Tibial artery (tissue), 4 donors: ENCODE measurements around the gene S100PBP.
"Not testable (repeated sequence)": the region's sequence is repeated elsewhere in the genome, so short reads cannot be mapped to it uniquely, and the experiment has no call there.

Experiments
- DNase-seq, 2 donors: peaks; one replicate each; pipeline ENCODE4 v3.0.0-alpha.2; 2019
- H3K27ac ChIP-seq, 2 donors: fragments of 200-600 bp; sonication (generic) in 1 of 2; 1 replicate in 1 of 2; 2 replicates in 1 of 2; pipeline ENCODE4 v1.5.1; 2018 to 2019; ENCODE audit warnings: mild to moderate bottlenecking in 1 of 2
- H3K27me3 ChIP-seq, 2 donors: fragments of 200-600 bp; sonication (generic) in 1 of 2; one replicate each; pipeline versions ENCODE4 v1.5.1 to v1.6.0; 2016 to 2019
- H3K36me3 ChIP-seq, 3 donors: fragments of 200-600 bp; sonication (generic) in 2 of 3; one replicate each; pipeline ENCODE4 v1.5.1; 2016 to 2019; ENCODE audit warnings: mild to moderate bottlenecking in 2 of 3
- H3K4me1 ChIP-seq, 4 donors: fragments of 200-600 bp; sonication (generic) in 2 of 4; 1 replicate in 3 of 4; 2 replicates in 1 of 4; pipeline ENCODE4 v1.5.1; 2016 to 2019
- H3K4me3 ChIP-seq, 2 donors: fragments of 200-600 bp; sonication (generic) in 1 of 2; 1 replicate in 1 of 2; 2 replicates in 1 of 2; pipeline ENCODE4 v1.5.1; 2018 to 2019; ENCODE audit warnings: mild to moderate bottlenecking in 2 of 2
- H3K9me3 ChIP-seq, 3 donors: fragments of 200-600 bp; sonication (generic) in 1 of 3; one replicate each; pipeline ENCODE4 v1.5.1; 2016 to 2019
- intact Hi-C: fragments of 100-400 bp; cut with DNase I; formaldehyde crosslinking; loops from one replicate; pipeline ENCODE4 v1.15.0; 2023; ENCODE audit warnings: low total_unique reads
- TF ChIP-seq, protein P1 (sequence below), 2 experiments: fragments of 200-600 bp in 1 of 2; fragments of 450-650 bp in 1 of 2; IDR thresholded peaks; one replicate each; pipeline ENCODE4 v1.5.1; 2017 to 2019; ENCODE audit warnings: antibody characterized with exemption in 2 of 2, mild to moderate bottlenecking in 1 of 2, moderate library complexity in 1 of 2

S100PBP gene

DNA sequence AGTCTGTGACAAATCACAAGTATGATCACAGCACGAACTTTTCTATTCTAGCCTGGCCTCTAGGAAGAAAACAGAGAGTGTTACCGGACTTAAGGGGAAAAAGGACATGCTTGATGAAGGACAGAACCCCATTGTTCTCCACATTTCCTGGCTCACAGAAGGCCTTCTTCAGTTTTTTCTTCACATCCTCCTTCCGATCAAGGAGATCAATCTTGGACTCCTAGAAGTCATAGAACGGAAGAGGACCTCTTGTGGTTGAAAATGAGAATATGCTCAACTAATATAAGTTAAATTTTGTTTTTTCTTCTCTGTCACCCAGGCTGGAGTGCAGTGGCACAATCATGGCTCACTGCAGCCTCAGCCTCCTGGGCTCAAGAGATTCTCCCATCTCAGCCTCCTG, 30.6 kb upstream of the S100PBP start:
- TF ChIP-seq, protein P1, sequence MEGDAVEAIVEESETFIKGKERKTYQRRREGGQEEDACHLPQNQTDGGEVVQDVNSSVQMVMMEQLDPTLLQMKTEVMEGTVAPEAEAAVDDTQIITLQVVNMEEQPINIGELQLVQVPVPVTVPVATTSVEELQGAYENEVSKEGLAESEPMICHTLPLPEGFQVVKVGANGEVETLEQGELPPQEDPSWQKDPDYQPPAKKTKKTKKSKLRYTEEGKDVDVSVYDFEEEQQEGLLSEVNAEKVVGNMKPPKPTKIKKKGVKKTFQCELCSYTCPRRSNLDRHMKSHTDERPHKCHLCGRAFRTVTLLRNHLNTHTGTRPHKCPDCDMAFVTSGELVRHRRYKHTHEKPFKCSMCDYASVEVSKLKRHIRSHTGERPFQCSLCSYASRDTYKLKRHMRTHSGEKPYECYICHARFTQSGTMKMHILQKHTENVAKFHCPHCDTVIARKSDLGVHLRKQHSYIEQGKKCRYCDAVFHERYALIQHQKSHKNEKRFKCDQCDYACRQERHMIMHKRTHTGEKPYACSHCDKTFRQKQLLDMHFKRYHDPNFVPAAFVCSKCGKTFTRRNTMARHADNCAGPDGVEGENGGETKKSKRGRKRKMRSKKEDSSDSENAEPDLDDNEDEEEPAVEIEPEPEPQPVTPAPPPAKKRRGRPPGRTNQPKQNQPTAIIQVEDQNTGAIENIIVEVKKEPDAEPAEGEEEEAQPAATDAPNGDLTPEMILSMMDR (IDR thresholded peaks at IDR 0.05) = peak in 1 of 2 experiments; percentile 23

DNA sequence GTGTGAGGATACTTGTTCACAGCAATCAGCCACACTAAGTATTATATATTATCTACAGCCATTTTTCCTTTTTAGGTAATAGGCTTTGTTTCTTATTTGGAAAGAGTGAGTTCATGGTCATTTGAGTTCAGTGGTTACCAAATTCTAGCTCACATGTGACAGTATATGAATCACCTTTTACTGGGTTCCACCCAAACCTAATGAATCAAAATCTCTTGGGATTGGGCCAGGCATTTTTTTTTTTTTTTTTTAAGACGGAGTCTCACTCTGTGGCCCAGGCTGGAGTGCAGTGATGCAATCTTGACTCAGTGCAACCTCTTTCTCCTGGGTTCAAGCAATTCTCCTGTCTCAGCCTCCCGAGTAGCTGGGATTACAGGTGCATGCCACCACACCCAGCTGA, 28.1 kb upstream of the S100PBP start:
- intact Hi-C loops, DNase-seq, H3K9me3 ChIP-seq, H3K4me3 ChIP-seq, H3K27me3 ChIP-seq: not testable (repeated sequence)
- H3K36me3 ChIP-seq = peaks cover 16 to 71% (median 67%) of the 10 kb centered on the region in 3 donors
- peaks cover 0 to 11% (median 0%) of the 10 kb centered on the region in 4 donors for H3K4me1 ChIP-seq
- peak overlapping the region; percentile 20 to 31 for H3K27ac ChIP-seq

More for the DNA sequence above, 30.6 kb upstream of the S100PBP start:
- Histone ChIP-seq H3K27me3 (no peaks in the 10 kb centered on the region), H3K4me1 (peaks cover 0 to 11% (median 0%) of the 10 kb centered on the region in 4 donors), H3K9me3 (no peaks in the 10 kb centered on the region), H3K36me3 (peaks cover 29 to 86% (median 79%) of the 10 kb centered on the region in 3 donors), H3K4me3 (no peak overlapping the region), H3K27ac (no peak overlapping the region)
- intact Hi-C loops = no loop called here
- DNase-seq = no peak

DNA sequence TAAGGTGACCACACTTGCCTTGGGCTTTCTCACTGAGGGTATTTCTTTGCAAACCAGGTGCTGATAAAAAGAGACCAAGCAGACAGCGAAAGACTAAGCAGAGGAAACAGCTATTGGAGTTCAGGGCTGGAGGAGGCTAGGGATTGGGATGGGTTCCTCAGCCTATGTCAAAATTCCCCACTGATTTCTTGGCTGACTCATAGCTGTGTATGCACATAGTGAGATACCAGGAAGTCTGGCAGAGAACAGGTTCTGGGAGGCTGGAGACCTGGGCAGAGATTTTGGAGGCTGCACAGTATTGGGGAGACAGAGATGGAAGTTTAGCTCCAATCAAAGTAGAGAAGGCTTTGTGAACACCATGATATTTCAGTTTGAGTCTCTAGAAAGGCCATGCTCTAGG, 25.6 kb upstream of the S100PBP start:
- TF ChIP-seq, protein P1 (IDR thresholded peaks at IDR 0.05) = no peak
- H3K9me3 ChIP-seq = no peaks in the 10 kb centered on the region
- H3K4me3 ChIP-seq = no peak overlapping the region
- intact Hi-C loops = no loop called here
- peaks cover 0 to 11% (median 0%) of the 10 kb centered on the region in 4 donors for H3K4me1 ChIP-seq
- DNase-seq = no peak
- no peaks in the 10 kb centered on the region for H3K27me3 ChIP-seq
- H3K36me3 ChIP-seq = peaks cover 8 to 64% (median 61%) of the 10 kb centered on the region in 3 donors
- no peak overlapping the region for H3K27ac ChIP-seq

DNA sequence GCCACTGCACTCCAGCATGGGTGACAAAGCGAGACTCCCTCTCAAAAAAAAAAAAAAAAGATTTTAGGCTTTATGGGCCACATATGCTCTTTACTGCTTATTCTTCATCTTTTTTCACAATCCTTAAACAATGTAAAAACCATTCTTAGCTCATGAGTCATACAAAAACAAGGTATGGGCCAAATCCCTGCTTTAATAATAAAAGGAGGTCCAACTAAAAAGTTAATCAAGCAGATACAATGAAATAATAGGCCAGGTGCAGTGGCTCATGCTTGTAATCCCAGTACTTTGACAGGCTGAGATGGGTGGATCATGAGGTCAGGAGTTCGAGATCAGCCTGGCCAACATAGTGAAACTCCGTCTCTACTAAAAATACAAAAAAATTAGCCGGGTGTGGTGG, 21.7 kb upstream of the S100PBP start:
- H3K9me3 ChIP-seq, H3K4me1 ChIP-seq, H3K27me3 ChIP-seq, H3K4me3 ChIP-seq, H3K27ac ChIP-seq, intact Hi-C loops, DNase-seq: not testable (repeated sequence)
- H3K36me3 ChIP-seq = peaks cover 12 to 64% (median 51%) of the 10 kb centered on the region in 3 donors

DNA sequence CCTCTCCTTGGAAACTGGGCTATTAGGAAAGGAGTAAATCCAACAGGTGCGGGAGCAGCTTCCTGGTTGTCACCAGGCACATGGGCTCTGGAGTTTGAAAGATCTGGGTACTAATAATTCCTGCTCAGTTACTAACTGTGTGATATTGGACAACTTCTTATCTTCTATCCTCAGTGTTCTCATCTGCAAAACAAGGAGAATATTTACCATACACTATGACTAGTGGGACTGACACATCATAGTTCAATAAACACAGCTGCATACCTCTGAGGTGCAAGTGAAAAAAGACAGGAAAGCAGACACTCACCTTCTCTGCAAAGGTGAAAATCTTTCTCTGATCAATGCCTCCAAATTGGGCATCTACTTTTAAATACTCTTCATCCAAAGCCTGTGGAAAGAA, 20.0 kb upstream of the S100PBP start:
- peaks cover 16 to 63% (median 38%) of the 10 kb centered on the region in 3 donors for H3K36me3 ChIP-seq
- no peak overlapping the region for H3K27ac ChIP-seq
- H3K27me3 ChIP-seq = no peaks in the 10 kb centered on the region
- intact Hi-C loops = no loop called here
- no peaks in the 10 kb centered on the region for H3K9me3 ChIP-seq
- no peaks in the 10 kb centered on the region for H3K4me1 ChIP-seq
- no peak for DNase-seq
- no peak overlapping the region for H3K4me3 ChIP-seq
- TF ChIP-seq, protein P1 (IDR thresholded peaks at IDR 0.05) = no peak

DNA sequence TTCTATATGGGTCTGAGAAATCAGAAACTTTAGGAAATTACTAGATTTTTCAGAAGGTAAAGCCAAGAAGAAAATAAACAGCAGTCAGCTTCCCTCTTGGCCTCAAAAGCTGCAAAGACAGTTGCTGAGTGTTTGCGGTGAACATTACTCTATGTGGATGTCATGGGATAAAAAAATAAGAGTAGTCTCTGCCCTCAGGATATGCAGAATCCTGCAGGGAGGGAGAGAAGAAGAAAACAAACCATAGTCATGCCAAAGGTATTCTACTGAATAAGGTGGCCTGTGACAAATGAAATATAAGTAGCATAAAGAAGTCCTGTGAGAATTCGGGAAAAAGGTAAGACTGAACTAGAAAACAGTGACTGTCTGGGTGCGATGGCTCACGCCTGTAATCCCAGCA, 19.3 kb upstream of the S100PBP start:
- H3K4me1 ChIP-seq = no peaks in the 10 kb centered on the region
- TF ChIP-seq, protein P1 (IDR thresholded peaks at IDR 0.05) = no peak
- no peak overlapping the region for H3K27ac ChIP-seq
- H3K27me3 ChIP-seq = no peaks in the 10 kb centered on the region
- intact Hi-C loops = no loop called here
- no peak for DNase-seq
- H3K4me3 ChIP-seq = no peak overlapping the region
- no peaks in the 10 kb centered on the region for H3K9me3 ChIP-seq
- H3K36me3 ChIP-seq = peaks cover 16 to 71% (median 46%) of the 10 kb centered on the region in 3 donors
